GM10248 (cell line): Measurements from ENCODE around the gene ENAH.
"Not testable (repeated sequence)": the region's sequence is repeated elsewhere in the genome, so short reads cannot be mapped to it uniquely, and the experiment has no call there.

Experiments
- CTCF ChIA-PET: fragments of 300-600 bp; sonication (Branson Sonifier 250); formaldehyde crosslinking; extraction: SDS; loops from one replicate; lab custom pipeline; 2021; ENCODE audit warnings: antibody characterized with exemption; lab: Yijun Ruan, JAX
- POLR2A ChIA-PET: fragments of 350-650 bp; sonication (Branson Sonifier 250); formaldehyde crosslinking; extraction: SDS; loops from one replicate; lab custom pipeline; 2020; ENCODE audit warnings: antibody characterized with exemption; lab: Yijun Ruan, JAX
- DNase-seq: peaks from one replicate; pipeline ENCODE4 v3.0.0; 2012; ENCODE audit errors: extremely low spot score
- CTCF ChIP-seq: IDR thresholded peaks from 2 replicates; pipeline ENCODE4 v1.5.1; 2012; ENCODE audit warnings: mild to moderate bottlenecking, low read depth; ENCODE audit errors: extremely low read depth, missing control alignments, control extremely low read depth

ENAH gene

GRCh38 chr1:225617956-225618355, 35.0 kb downstream of the ENAH start:
- DNase-seq, result no peak
- ChIA-PET CTCF (interaction anchor here (1.0 to 1.2 kb wide), 2 partner anchors 9 to 11 kb away, joined by 4 to 6 read pairs; no protein-coding TSS in a partner anchor), POLR2A (no interaction called here)
- TF ChIP-seq CTCF, result no peak

DNA sequence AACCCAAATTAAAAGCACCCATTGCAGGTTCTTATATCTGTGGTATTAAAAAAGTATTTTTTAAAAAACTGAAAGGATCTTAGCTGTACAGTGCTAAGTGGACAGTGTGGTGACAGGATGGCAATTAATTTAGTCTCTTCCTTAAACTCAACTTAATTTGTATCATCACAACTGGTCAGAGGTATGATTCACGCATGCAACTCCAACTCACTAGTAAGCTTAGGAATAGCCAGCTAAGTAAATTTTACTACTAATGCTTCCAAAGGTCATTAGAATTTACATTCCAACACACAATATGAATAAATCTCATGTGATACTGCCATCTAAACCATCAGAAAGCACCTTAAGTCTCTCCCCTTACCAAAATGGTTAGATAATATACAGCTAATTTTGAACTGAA, 35.4 kb downstream of the ENAH start:
- no peak for DNase-seq
- no peak for TF ChIP-seq CTCF
- CTCF ChIA-PET, result interaction anchor here (1.0 to 1.2 kb wide), 2 partner anchors 10 to 11 kb away, joined by 4 to 6 read pairs; no protein-coding TSS in a partner anchor
- POLR2A ChIA-PET, result no interaction called here

- POLR2A ChIA-PET, DNase-seq, CTCF ChIA-PET: not testable (repeated sequence)
Observed at GRCh38 chr1:225615403-225615790, 37.5 kb downstream of the ENAH start.

GRCh38 chr1:225613006-225613405, 39.9 kb downstream of the ENAH start:
- ChIA-PET POLR2A (no interaction called here), CTCF (interaction anchor here (1.4 to 1.6 kb wide), 4 partner anchors 9 to 138 kb away, joined by 3 to 4 read pairs (median 4); no protein-coding TSS in a partner anchor)
- TF ChIP-seq CTCF, result no peak
- DNase-seq, result no peak

DNA sequence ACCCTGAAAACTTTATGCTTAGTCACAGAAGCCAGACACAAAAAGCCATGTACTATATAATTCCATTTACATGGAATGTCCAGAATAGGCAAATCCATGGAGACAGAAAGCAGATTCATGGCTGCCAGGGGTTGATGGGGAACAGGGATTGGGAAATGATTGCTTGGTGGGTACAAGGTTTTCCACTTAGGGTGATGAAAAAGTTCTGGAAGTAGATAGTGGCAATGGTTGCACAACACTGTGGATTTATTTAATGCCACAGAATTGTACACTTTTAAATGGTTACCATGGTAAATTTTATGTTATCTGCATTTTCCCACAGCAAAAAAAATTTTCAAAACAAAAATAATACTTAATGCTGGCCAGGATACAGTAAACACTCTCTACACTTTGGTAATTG, 40.6 kb downstream of the ENAH start:
- CTCF ChIA-PET, result interaction anchor here (1.4 to 1.6 kb wide), 3 partner anchors 9 to 138 kb away, joined by 3 to 4 read pairs (median 4); no protein-coding TSS in a partner anchor
- TF ChIP-seq CTCF, result no peak
- DNase-seq, result no peak
- POLR2A ChIA-PET, result no interaction called here

GRCh38 chr1:225611537-225612223, 41.2 kb downstream of the ENAH start:
- no peak for DNase-seq
- ChIA-PET CTCF (interaction anchor here (0.7 to 1.6 kb wide), 3 partner anchors 8 to 13 kb away, joined by 3 to 4 read pairs (median 3); no protein-coding TSS in a partner anchor), POLR2A (no interaction called here)
- TF ChIP-seq CTCF, result no peak

GRCh38 chr1:225610539-225610938, 42.4 kb downstream of the ENAH start:
- no peak for DNase-seq
- ChIA-PET CTCF (no interaction called here), POLR2A (no interaction called here)
- TF ChIP-seq CTCF, result no peak
